Activated naive CD4-positive, alpha-beta T cell (primary cell): Measurements from ENCODE around the gene ANKRD16.
"Not testable (repeated sequence)": the region's sequence is repeated elsewhere in the genome, so short reads cannot be mapped to it uniquely, and the experiment has no call there.

Experiments
- DNase-seq, 4 experiments: peaks; one replicate each; lab custom pipeline; 2025; lab: John Stamatoyannopoulos, UW

The ANKRD16 gene

GRCh38 chr10:5835446-5836095, 54.1 kb downstream of the ANKRD16 start:
- DNase-seq: no peak

GRCh38 chr10:5833814-5834213, 55.9 kb downstream of the ANKRD16 start:
- no peak for DNase-seq

GRCh38 chr10:5832946-5833345, 56.7 kb downstream of the ANKRD16 start:
- no peak for DNase-seq

GRCh38 chr10:5831446-5831782, 58.3 kb downstream of the ANKRD16 start:
- no peak for DNase-seq

- no peak for DNase-seq
Observed at GRCh38 chr10:5830629-5831445, 58.9 kb downstream of the ANKRD16 start.

- DNase-seq: no peak
Observed at GRCh38 chr10:5829267-5829666, 60.4 kb downstream of the ANKRD16 start.

GRCh38 chr10:5828725-5829124, 61.0 kb downstream of the ANKRD16 start:
- DNase-seq: no peak

- DNase-seq: no peak
Observed at GRCh38 chr10:5827841-5828240, 61.9 kb downstream of the ANKRD16 start.

GRCh38 chr10:5826511-5826910, 63.2 kb downstream of the ANKRD16 start:
- DNase-seq: not testable (repeated sequence)

GRCh38 chr10:5818894-5819293, 70.8 kb downstream of the ANKRD16 start:
- DNase-seq: no peak

GRCh38 chr10:5818048-5818331, 71.7 kb downstream of the ANKRD16 start:
- DNase-seq: no peak

- no peak for DNase-seq
Observed at GRCh38 chr10:5817322-5818047, 72.2 kb downstream of the ANKRD16 start.

GRCh38 chr10:5816170-5816569, 73.5 kb downstream of the ANKRD16 start:
- no peak for DNase-seq

- DNase-seq: no peak
Observed at GRCh38 chr10:5814110-5815107, 75.3 kb downstream of the ANKRD16 start.

- DNase-seq: peak; percentile 87 to 96 (median 94)
Observed at GRCh38 chr10:5813341-5814109, 76.2 kb downstream of the ANKRD16 start, which contains the start of gene GDI2. GDI2 (minus strand) TSS chr10:5813434; CDS start chr10:5813258, 176 bp downstream.

- DNase-seq: no peak
Observed at GRCh38 chr10:5813091-5813340, 76.7 kb downstream of the ANKRD16 start.

- peak in 2 of 4 experiments; percentile 30 to 33 for DNase-seq
Observed at GRCh38 chr10:5812283-5813090, 77.2 kb downstream of the ANKRD16 start.
